Gastroesophageal sphincter (tissue), 3 donors: ENCODE measurements around the gene GPX1.

Experiments used
- EP300 ChIP-seq: sonication (generic); formaldehyde crosslinking; IDR thresholded peaks from one replicate; pipeline ENCODE4 v1.6.1; 2017; ENCODE audit warnings: antibody characterized with exemption, mild to moderate bottlenecking
- POLR2A ChIP-seq, 2 donors: fragments of 450-650 bp; IDR thresholded peaks; one replicate each; pipeline ENCODE4 v1.6.1; 2017; ENCODE audit warnings: antibody characterized with exemption in 2 of 2, mild to moderate bottlenecking in 2 of 2, moderate library complexity in 1 of 2
- POLR2AphosphoS5 ChIP-seq: sonication (generic); formaldehyde crosslinking; IDR thresholded peaks from one replicate; pipeline ENCODE4 v1.6.1; 2017; ENCODE audit warnings: antibody characterized with exemption
- TF ChIP-seq, protein P1 (sequence below), 4 experiments: fragments of 200-600 bp in 2 of 4; fragments of 450-650 bp in 2 of 4; sonication (generic) in 1 of 4; IDR thresholded peaks; one replicate each; pipeline ENCODE4 v1.5.1; 2017 to 2019; ENCODE audit warnings: antibody characterized with exemption in 4 of 4, mild to moderate bottlenecking in 2 of 4, moderate library complexity in 2 of 4

- no peak for TF ChIP-seq POLR2AphosphoS5
- TF ChIP-seq, protein P1, sequence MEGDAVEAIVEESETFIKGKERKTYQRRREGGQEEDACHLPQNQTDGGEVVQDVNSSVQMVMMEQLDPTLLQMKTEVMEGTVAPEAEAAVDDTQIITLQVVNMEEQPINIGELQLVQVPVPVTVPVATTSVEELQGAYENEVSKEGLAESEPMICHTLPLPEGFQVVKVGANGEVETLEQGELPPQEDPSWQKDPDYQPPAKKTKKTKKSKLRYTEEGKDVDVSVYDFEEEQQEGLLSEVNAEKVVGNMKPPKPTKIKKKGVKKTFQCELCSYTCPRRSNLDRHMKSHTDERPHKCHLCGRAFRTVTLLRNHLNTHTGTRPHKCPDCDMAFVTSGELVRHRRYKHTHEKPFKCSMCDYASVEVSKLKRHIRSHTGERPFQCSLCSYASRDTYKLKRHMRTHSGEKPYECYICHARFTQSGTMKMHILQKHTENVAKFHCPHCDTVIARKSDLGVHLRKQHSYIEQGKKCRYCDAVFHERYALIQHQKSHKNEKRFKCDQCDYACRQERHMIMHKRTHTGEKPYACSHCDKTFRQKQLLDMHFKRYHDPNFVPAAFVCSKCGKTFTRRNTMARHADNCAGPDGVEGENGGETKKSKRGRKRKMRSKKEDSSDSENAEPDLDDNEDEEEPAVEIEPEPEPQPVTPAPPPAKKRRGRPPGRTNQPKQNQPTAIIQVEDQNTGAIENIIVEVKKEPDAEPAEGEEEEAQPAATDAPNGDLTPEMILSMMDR (IDR thresholded peaks at IDR 0.05) = no peak
- TF ChIP-seq EP300 = no peak
- TF ChIP-seq POLR2A (IDR thresholded peaks at IDR 0.05) = no peak
Observed at GRCh38 chr3:49324768-49325167, 33.4 kb downstream of the GPX1 start.
